ENCODE data around the gene COQ8A.

Gene COQ8A

DNA sequence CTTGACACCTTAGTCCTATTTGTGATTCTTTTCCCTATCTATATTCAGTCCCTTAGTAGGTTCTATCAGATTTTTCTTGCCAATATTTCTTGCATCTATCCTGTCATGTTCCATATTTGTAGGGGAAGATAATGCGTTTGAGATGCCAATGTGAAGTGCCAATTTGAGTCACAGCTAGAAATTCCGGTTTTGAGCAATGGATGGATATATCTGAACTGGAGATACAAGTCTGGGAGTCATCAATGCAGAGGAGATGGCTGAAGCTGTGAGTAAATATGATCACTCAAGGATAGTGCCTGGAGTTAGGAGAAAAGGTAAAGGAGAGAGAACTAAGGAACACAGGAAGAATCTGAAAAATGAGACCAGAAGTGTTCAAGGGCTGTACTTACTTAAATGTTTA is 93.8 kb downstream of the COQ8A start:
- no peak for DNase-seq

DNA sequence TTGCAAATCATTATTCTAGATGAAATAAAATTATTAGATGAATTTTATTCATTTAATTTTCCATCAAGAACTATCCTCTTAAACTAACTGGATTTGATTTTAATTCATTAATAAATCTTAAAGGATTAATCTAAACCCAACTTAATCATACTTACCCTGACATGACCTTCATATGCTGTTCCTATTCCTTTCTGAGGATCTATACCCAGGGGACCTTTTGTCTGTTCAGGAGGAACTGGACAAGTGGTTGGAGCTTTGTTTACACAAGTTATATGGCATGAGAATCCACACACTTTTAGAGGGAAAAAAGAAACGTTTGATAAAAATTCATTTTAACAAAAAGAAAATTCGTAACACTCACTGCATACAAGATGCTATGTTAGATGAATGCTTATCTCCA is 95.2 kb downstream of the COQ8A start:
- no peak for DNase-seq

DNA sequence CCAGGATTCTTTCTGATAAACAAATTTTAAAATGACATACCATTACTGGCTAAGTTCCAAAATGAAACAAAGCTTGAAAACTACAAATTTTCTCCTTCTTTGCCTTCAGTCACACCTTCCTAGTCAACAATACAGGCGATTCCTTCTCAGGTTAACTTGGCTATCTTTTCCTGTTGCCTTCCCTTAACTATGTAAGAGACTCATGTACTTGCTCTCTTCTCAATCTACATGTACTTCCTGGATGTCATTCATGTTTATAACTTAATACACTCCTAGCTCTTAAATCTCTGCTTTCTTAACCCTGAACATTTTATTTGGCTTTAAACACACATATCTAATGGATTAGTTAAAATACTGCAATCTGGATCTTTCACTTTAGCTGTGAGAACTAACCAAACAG is 97.0 kb downstream of the COQ8A start:
- no peak for DNase-seq

Measured in CD4-positive, alpha-beta T cell treated with Interleukin-6 for 4 hours (primary cell).